Liver (tissue), 9 donors: ENCODE results near the gene SKI. TPM values are rescaled to one million over a fixed set of nuclear protein-coding genes. Genes with fewer than 3 reads are reported as not detected.

Source experiments
- DNase-seq: peaks from one replicate; pipeline ENCODE4 v3.0.0-alpha.2; 2017; ENCODE audit warnings: low spot score
- H3K27ac ChIP-seq, 2 donors: one replicate each; pipeline ENCODE4 v1.7.0; 2013; ENCODE audit warnings: inconsistent platforms in 2 of 2, low read length in 2 of 2, control low read depth in 1 of 2, low read depth in 1 of 2, mild to moderate bottlenecking in 1 of 2
- H3K27me3 ChIP-seq, 4 donors: one replicate each; pipeline versions ENCODE4 v1.6.1 to v1.7.0; 2013; ENCODE audit warnings: low read length in 3 of 4, inconsistent platforms in 1 of 4, mild to moderate bottlenecking in 1 of 4, moderate library complexity in 1 of 4; ENCODE audit not compliant: control insufficient read depth in 4 of 4, insufficient read depth in 4 of 4
- H3K36me3 ChIP-seq, 4 donors: one replicate each; pipeline versions ENCODE4 v1.6.1 to v1.7.0; 2013; ENCODE audit warnings: low read length in 3 of 4, mild to moderate bottlenecking in 3 of 4, low read depth in 1 of 4, moderate library complexity in 1 of 4; ENCODE audit not compliant: control insufficient read depth in 4 of 4, insufficient read depth in 3 of 4
- H3K4me1 ChIP-seq, 4 donors: one replicate each; pipeline versions ENCODE4 v1.6.1 to v1.7.0; 2013; ENCODE audit warnings: low read length in 3 of 4, mild to moderate bottlenecking in 3 of 4, moderate library complexity in 1 of 4; ENCODE audit not compliant: control insufficient read depth in 4 of 4, insufficient read depth in 4 of 4
- H3K4me3 ChIP-seq, 3 donors: one replicate each; pipeline versions ENCODE4 v1.6.1 to v1.7.0; 2013; ENCODE audit warnings: low read length in 3 of 3, control low read depth in 1 of 3, low read depth in 1 of 3, mild to moderate bottlenecking in 1 of 3
- H3K9ac ChIP-seq, 2 donors: one replicate each; pipeline ENCODE4 v1.7.0; 2013; ENCODE audit warnings: low read length in 2 of 2, mild to moderate bottlenecking in 2 of 2, moderate library complexity in 2 of 2, control low read depth in 1 of 2, low read depth in 1 of 2
- H3K9me3 ChIP-seq, 4 donors: one replicate each; pipeline versions ENCODE4 v1.6.1 to v1.7.0; 2013; ENCODE audit warnings: low read length in 3 of 4; ENCODE audit not compliant: control insufficient read depth in 4 of 4
- CTCF ChIP-seq: fragments of 150-350 bp; IDR thresholded peaks from 2 replicates; pipeline ENCODE4 v1.5.1; 2017; ENCODE audit warnings: improper control_type of control experiment, low read depth, low read length; ENCODE audit not compliant: missing input control
- FOXA1 ChIP-seq: IDR thresholded peaks from 2 replicates; pipeline ENCODE4 v1.6.1; 2016; ENCODE audit warnings: antibody characterized with exemption
- GABPA ChIP-seq, 2 donors: IDR thresholded peaks in 1 of 2; conservative IDR thresholded peaks in 1 of 2; 2 replicates each; pipeline ENCODE4 v1.6.1; 2016; ENCODE audit warnings: antibody characterized with exemption in 2 of 2, mild to moderate bottlenecking in 1 of 2, moderate library complexity in 1 of 2
- HNF4G ChIP-seq: IDR thresholded peaks from 2 replicates; pipeline ENCODE4 v1.6.1; 2016; ENCODE audit warnings: antibody characterized with exemption
- JUND ChIP-seq, 2 donors: IDR thresholded peaks; 2 replicates each; pipeline ENCODE4 v1.6.1; 2016; ENCODE audit warnings: antibody characterized with exemption in 2 of 2
- NR2F2 ChIP-seq: IDR thresholded peaks from 2 replicates; pipeline ENCODE4 v1.6.1; 2016; ENCODE audit warnings: antibody characterized with exemption
- REST ChIP-seq: IDR thresholded peaks from 2 replicates; pipeline ENCODE4 v1.6.1; 2016; ENCODE audit warnings: antibody characterized with exemption, mild to moderate bottlenecking
- SP1 ChIP-seq: IDR thresholded peaks from 2 replicates; pipeline ENCODE4 v1.6.1; 2018; ENCODE audit warnings: antibody characterized with exemption, mild to moderate bottlenecking
- YY1 ChIP-seq: IDR thresholded peaks from 2 replicates; pipeline ENCODE4 v1.6.1; 2016; ENCODE audit warnings: antibody characterized with exemption, mild to moderate bottlenecking
- ZBTB33 ChIP-seq: IDR thresholded peaks from 2 replicates; pipeline ENCODE4 v1.6.1; 2016; ENCODE audit warnings: antibody characterized with exemption
- WGBS: extraction: QIAGEN DNeasy Blood & Tissue Kit; methylation state at CpG from one replicate; pipeline ENCODE4 v1.1.7; 2013; 5-methylcytosine and 5-hydroxymethylcytosine counted together
- polyA plus RNA-seq, 2 donors: library from polyadenylated mRNA; stranded (reverse) in 1 of 2; unstranded in 1 of 2; fragments of 200-250 nt in 1 of 2; fragments of >200 nt in 1 of 2; fragmentation: Nextera tagmentation in 1 of 2; extraction: Ambion mirVana in 1 of 2; gene quantifications; one replicate each; pipeline versions ENCODE4 v1.2.1 to v1.2.3, GENCODE V29; 2013 to 2015
- total RNA-seq, 2 donors: library from RNA; depleted of rRNA; stranded (reverse); fragments of >200 nt; gene quantifications; one replicate each; pipeline ENCODE4 v1.2.3, GENCODE V29; 2014
- donor health status: healthy.
- donor health status: healthy.
- donor health status: healthy.
- donor health status: healthy.
- donor health status: healthy.

The SKI gene
- total and polyA plus RNA-seq, 4 donors, result 3.2 to 21.3 (median 19.5) TPM

- Histone ChIP-seq H3K27ac (no peak overlapping the region), H3K9me3 (no peaks in the 10 kb centered on the region), H3K9ac (no peak overlapping the region), H3K36me3 (no peaks in the 10 kb centered on the region), H3K4me1 (peaks cover 0 to 8% (median 4%) of the 10 kb centered on the region in 4 donors), H3K27me3 (no peaks in the 10 kb centered on the region), H3K4me3 (no peak overlapping the region)
- TF ChIP-seq CTCF, result no peak
- TF ChIP-seq REST, result no peak
- TF ChIP-seq JUND (IDR thresholded peaks at IDR 0.05), result no peak
- TF ChIP-seq HNF4G, result no peak
- TF ChIP-seq GABPA (IDR thresholded peaks at IDR 0.05 in 1 of 2, conservative IDR thresholded peaks at IDR 0.05 in 1 of 2), result no peak
- TF ChIP-seq ZBTB33, result no peak
- TF ChIP-seq SP1, result no peak
- WGBS, result 93% methylated on average over 7 of the region's 7 CpGs
- no peak for DNase-seq
These were observed 3.9 kb upstream of the SKI start for GRCh38 chr1:2224170-2224584.

GRCh38 chr1:2224631-2225428 lies 3.3 kb upstream of the SKI start:
- H3K4me3 ChIP-seq, result no peak overlapping the region
- no peak overlapping the region for H3K9ac ChIP-seq
- no peaks in the 10 kb centered on the region for H3K9me3 ChIP-seq
- WGBS, result 88% methylated on average over 18 of the region's 18 CpGs
- H3K36me3 ChIP-seq, result no peaks in the 10 kb centered on the region
- no peak for DNase-seq
- H3K4me1 ChIP-seq, result peaks cover 2 to 10% (median 8%) of the 10 kb centered on the region in 4 donors
- no peak overlapping the region for H3K27ac ChIP-seq
- no peaks in the 10 kb centered on the region for H3K27me3 ChIP-seq
- TF ChIP-seq SP1 (no peak), GABPA (IDR thresholded peaks at IDR 0.05 in 1 of 2, conservative IDR thresholded peaks at IDR 0.05 in 1 of 2) (no peak), NR2F2 (no peak), FOXA1 (no peak), YY1 (no peak), CTCF (no peak), ZBTB33 (no peak), HNF4G (no peak), JUND (IDR thresholded peaks at IDR 0.05) (no peak)
